GM18861 (cell line): ENCODE measurements around the gene ZSCAN31.

Experiments
- ATAC-seq: cut with Tn5 transposase; IDR thresholded peaks from one replicate; pipeline ENCODE4 v1.9.1; 2021; ENCODE audit not compliant: unreplicated experiment

Gene ZSCAN31

DNA sequence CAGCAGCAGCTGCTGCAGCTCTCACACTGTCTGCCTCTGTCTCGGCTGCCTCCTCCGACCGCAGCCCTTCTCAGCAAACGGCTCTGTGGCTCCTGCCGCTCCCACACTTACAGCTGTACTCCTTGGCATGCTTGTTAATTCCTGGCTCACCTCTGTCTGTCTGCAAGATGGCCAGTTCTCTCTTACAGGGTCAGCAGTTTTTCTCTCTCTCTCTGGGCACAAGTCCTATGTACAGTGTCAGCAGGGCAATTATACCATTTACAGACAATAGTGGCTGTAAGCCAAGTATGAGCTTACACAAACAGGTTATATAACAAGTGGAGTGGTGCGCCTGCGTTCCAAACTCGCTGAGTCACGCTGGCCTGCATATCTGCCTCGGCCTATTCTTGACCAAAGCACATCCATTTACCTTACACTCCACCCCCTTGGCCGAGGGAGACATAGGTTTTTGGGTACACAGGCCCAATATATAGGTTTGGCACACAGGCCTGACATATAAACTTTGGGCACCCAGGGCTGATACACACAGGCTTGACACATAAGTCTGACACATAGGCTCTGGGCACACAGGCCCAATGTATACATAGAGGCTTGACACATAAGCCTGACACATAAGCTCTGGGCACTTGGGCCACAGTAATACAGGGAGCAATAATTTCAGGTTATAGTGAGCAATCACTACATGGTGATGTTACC is 18.2 kb upstream of the ZSCAN31 start:
- no peak for ATAC-seq

GRCh38 chr6:28353356-28353755 is 17.4 kb upstream of the ZSCAN31 start:
- no peak for ATAC-seq

- ATAC-seq, result no peak
Observed at GRCh38 chr6:28351493-28351925, 15.6 kb upstream of the ZSCAN31 start.

DNA sequence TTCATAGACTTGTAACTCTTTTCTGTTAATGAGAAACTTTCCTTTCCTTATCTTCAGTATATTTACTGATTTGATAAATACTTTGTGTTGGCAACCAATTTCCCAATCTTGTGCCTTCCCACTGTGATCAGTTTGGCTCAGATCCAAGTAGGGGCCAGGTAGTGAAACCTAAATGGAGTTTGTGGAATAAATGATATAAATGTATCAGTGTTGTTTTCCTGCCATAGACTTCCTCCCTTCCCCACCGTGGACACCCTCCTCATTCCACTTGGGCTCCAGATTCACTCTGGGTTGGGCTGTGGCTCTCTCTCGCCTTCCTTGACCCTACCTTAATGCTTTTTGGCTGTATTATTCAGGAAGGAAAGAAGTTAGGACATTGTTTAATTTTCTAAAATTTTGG is 15.1 kb upstream of the ZSCAN31 start:
- ATAC-seq, result no peak

- ATAC-seq, result peak; percentile 97
Observed at GRCh38 chr6:28349892-28350737, 14.2 kb upstream of the ZSCAN31 start, which contains the start of gene ZKSCAN3. Gene ZKSCAN3, plus strand, starts transcription at chr6:28349947. Its CDS starts 9,640 bp downstream, at chr6:28359587.

DNA sequence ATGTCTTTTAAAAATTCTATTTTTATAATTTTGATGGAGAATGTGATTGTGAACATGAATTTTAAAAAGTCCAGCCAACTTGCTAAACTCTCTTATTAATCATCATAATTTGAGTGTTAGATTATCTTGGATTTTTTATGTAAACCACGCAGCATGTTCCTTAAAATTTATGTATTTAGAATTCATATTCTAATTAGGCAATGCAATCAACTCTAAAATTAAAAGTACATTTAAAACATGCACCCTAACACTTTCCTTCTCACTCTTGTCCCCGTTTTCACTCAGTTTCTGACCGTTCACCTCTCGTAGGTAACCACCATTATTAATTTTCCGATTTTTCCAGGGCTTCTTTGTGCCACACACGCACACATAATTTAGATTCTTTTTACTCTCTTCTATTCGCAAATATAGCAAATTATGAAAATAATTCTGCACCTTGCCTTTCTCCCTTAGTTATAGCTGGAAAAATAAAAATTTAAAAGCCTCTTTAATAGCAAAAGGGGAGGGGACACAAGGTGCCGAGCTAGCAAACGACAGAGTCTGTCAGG is 13.5 kb upstream of the ZSCAN31 start:
- ATAC-seq, result no peak

- ATAC-seq, result no peak
Observed at GRCh38 chr6:28347119-28347518, 11.2 kb upstream of the ZSCAN31 start.

DNA sequence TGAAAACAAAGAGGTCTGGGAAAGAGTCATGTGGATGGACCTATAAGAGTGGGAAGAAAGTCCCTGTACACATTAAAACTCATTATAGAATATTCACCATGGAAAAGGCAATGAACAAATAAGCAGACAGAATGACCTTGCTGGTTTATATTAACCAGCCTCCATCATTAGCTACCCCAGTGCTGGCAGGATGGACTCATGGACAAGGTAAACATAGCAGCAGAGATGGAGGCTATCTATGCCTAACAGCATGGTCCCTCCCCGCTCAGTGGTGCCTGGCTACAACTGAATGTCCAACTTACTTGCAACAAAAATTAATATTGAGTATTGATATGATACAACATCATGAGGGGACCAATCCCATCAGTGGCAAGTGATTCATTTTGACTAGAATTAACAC is 9.3 kb upstream of the ZSCAN31 start:
- ATAC-seq, result no peak

DNA sequence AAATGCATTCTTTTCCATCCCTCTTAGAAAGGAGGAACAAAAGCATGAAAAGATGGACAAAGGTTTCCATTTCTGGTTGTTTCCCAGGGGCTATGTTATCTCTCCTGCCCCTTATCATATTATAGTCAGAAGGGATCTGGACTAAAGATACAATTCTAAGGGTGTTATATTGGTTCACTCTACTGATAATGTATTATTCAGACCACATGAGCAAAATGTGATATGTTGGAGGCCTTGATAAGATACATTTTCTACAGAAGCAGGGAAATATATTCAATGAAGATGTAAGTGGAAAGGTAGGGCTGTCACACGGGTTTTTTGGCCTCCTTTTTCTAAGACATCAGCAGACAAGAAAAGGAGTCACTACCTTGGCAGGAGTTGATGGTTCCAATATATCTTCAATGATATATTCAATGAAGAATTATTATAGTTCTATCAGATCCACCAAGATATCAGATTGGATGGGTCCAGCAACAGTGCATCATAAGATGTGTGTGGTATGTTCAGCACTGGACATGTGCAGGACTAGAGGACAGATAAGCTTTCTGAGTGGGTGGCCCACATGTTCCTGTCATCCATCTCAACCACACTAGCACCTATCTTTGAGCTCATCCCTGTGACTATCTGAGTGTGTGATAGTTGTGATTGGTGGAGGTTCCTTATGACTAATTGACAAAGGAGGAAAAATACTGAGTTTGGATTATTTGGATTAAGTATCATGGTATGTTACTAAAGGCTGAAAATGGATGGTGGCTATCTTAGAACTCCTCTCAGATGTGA is 8.1 kb upstream of the ZSCAN31 start:
- ATAC-seq, result no peak

DNA sequence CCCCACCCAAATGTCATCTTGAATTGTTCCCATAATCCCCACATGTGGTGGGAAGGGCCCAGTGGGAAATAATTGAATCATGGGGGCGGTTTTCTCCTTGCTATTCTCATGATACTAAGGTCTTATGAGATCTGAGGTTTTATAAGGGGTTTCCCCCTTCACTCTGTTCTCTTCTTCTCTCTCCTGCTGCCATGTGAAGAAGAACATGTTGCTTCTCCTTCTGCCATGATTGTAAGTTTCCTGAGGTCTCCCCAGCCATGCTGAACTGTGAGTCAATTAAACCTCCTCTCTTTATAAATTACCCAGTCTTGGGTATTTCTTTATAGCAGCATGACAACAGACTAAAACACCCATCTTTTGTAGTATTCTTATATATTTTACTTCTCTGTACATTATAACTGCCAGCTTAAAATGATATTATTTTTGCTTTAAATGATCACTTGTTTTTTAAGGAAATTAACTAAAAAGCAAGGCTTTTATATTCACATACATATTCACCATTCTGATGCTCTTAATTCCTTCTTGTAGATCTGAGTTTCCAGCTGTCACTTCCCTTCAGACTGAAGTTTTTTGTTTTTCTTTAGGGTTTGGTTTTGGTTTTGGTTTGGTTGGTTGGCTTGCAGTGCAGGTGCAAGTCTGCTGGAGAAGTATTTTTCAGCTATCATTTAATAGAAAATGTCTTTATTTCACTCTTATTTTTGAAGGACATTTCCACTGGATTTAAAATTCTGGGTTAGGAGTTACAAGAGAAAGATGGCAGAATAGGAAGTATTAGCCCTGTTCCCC is 4.6 kb upstream of the ZSCAN31 start:
- no peak for ATAC-seq

DNA sequence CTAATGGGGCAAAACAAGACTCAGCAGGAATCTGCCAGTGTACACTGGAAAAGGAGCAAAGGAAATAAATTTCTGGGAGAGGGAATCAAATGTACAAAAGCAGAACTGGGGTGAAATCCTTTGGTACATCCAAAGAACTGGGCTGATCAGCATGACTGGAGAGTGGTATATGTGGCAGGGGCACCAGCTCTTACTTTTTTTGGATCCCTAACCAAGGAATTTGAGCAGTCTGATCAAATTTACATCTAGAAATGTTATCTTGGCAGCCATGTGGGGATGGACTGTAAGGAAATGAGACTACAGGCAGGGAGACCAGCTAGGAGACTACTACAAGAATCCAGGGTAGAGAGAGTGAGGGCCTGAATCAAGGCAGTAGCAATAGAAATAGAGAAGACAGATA is 1.2 kb upstream of the ZSCAN31 start:
- ATAC-seq, result no peak

DNA sequence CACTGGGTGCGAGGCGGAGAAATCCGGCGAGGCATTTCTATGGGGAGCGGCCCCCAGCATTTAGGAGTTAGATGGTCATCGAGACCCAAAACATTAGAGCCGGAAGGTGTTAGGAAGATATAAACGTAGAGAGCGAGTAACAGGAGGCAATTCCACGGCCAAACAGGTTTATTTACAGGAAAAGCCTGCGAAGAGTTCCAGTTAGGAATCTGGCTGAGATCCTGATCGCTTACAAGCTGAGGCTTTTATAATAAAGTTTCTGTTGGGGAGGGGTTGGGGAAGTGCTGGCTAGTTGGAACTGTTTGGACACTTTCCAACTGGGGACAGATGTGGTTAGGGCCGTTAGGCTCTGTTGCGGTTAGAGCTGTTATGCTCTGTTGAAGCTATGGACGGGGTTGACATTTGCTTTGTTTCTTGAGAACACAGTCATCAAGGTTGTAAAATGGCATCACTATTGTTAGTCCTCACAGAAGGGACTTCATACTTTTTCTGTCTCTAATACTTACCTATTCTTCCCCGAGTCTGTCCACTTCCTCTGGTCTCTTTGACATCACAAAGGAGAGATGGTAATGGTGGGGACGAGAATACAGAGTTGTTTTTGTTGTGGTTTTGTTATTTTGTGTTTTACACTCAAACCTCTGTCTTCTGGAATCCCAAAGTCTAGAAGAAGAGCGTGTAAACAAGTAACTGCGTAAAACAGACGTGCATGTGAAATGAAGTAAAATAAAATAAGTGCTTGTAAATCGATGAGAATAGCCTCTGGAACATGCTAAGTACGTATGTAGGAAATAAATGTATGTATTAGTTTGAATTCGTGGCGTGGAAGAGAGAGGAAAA is 554 bp upstream of the ZSCAN31 start:
- ATAC-seq, result no peak

- ATAC-seq, result no peak
Observed at GRCh38 chr6:28335040-28335563, 846 bp downstream of the ZSCAN31 start.

DNA sequence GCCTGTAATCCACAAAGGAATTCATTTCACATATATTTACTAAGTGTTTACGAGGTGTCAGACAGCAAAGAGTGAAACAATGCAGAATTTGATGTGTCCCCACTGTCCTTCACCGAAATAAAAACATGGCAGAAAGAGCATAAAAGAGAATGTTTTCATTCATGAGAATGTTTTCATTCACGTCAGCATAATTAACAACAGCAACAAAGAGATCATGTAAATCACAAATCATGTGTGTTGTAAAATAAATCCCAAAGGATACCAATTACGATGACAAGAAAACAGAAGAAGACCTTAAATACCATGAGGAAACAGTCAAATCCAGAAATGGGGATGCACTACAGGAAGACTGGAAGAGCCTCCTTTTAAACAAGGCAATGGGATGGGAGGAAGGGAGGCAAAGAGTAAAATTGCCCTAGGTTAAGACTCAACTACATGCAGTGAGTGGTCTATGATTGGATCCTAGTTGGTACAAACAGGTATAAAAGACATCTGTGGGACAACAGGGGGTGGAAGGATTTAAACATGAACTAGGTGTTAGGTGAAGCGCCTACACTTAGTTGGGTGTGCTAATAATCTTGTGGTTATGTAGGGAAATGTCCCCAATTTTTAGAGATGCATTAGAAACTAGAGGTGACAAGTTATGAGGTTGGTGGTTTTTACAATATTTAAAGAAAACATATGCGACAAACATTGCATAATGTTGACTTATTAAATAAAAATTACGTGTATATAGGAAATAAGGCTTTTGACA is 1.5 kb downstream of the ZSCAN31 start:
- ATAC-seq, result no peak

GRCh38 chr6:28333599-28334018 is 2.3 kb downstream of the ZSCAN31 start:
- no peak for ATAC-seq

GRCh38 chr6:28333047-28333446 is 2.9 kb downstream of the ZSCAN31 start:
- no peak for ATAC-seq

GRCh38 chr6:28330041-28330440 is 5.9 kb downstream of the ZSCAN31 start:
- ATAC-seq, result no peak

GRCh38 chr6:28326371-28326948 is 9.5 kb downstream of the ZSCAN31 start:
- no peak for ATAC-seq
